LNCaP clone FGC (cell line): Measurements from ENCODE around the gene BICDL1.

ENCODE experiments used
- DNase-seq: peaks from one replicate; pipeline ENCODE4 v3.0.0-alpha.2; 2011; ENCODE audit warnings: low read depth
- H3K4me3 ChIP-seq: 2 replicates; pipeline ENCODE4 v1.5.1; 2011; ENCODE audit warnings: mild to moderate bottlenecking, low read depth, low read length, control low read depth
- TF ChIP-seq, protein P1 (sequence below): IDR thresholded peaks from 2 replicates; pipeline ENCODE4 v1.5.1; 2012; ENCODE audit warnings: mild to moderate bottlenecking; ENCODE audit not compliant: control insufficient read depth, insufficient read depth; ENCODE audit errors: extremely low read depth

The BICDL1 gene

DNA sequence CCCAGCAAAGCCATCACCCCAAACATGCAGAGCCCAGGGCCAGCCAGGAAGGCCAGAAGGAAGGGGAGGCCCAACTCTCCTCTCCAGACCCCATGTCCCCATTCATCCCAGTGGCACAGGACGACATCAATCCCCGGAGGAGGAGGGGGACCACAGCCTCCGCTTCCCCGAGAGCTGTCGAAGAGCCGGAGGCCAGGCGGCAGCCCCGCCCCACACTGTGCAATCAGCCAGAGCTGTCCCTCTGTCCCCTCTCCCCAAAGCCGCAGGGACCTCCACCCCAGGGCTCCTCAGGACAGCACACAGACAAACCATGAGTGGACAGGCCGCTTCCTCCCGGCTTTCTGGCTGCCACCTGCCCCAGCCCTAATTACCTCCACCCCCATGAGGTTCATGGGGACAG, 110.7 kb downstream of the BICDL1 start:
- no peak for DNase-seq
- TF ChIP-seq, protein P1, sequence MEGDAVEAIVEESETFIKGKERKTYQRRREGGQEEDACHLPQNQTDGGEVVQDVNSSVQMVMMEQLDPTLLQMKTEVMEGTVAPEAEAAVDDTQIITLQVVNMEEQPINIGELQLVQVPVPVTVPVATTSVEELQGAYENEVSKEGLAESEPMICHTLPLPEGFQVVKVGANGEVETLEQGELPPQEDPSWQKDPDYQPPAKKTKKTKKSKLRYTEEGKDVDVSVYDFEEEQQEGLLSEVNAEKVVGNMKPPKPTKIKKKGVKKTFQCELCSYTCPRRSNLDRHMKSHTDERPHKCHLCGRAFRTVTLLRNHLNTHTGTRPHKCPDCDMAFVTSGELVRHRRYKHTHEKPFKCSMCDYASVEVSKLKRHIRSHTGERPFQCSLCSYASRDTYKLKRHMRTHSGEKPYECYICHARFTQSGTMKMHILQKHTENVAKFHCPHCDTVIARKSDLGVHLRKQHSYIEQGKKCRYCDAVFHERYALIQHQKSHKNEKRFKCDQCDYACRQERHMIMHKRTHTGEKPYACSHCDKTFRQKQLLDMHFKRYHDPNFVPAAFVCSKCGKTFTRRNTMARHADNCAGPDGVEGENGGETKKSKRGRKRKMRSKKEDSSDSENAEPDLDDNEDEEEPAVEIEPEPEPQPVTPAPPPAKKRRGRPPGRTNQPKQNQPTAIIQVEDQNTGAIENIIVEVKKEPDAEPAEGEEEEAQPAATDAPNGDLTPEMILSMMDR, result no peak
- no peak overlapping the region for H3K4me3 ChIP-seq

DNA sequence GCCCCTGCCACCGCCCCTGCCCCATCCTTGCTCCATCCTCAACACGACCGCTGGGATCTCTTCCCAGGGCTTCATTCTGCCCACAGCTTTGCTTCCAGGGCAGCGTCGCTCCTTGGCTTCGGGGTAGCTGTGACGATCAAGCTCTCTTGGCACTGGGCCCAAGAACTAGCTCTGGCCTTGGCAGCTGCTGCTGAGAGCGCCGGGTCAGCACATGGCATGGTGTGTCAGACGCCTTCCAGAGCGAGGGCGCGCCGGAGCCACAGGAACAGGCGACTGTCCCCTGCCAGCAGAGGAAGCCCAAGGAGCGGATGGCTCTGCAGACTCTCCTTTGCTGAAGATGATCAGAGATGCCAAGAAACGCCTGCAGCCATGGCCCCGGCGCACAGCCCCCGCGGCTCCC, 111.6 kb downstream of the BICDL1 start:
- TF ChIP-seq, protein P1, result no peak
- DNase-seq, result peak; percentile 50
- peak overlapping the region; percentile 17 for H3K4me3 ChIP-seq

DNA sequence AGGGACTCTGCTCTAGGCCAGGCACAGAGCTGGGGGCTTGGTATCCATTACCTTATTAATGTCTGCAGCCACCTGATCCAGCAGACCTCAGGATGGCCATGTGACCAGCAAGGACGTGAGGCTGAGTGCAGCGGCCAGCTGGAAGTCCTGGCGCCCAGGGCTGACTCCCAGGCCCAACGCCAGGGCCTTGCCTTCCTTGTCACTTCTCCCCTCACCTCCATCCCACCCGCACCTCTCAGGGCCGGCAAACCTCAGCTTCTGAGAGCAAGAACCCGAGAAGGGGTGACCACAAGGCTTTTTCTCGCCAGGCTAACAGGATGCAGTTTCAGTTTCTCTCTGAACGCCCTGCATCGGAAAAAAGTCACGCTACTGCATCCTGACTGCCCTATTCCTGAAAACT, 112.1 kb downstream of the BICDL1 start:
- peak overlapping the region; percentile 17 for H3K4me3 ChIP-seq
- TF ChIP-seq, protein P1, result no peak
- peak; percentile 45 for DNase-seq

DNA sequence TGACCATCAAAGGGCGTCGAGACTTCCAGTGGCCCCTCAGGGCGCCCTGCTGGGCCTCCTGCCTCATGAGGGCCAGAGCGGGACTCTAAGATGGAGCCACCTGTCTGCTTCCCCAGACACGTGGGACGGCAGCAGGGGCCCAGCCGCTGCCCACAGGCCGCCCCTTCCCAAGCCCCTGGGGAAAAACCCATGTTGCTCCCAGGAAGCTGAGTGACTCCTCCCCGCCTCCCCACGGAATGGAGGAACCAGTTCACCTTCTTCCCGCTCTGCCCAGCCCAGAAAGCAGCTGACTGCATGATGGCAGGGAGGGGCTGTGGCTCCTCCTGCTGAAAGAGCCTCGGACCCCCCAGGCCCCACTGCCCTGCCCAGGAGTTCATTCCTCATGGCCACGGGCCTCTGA, 112.6 kb downstream of the BICDL1 start:
- TF ChIP-seq, protein P1, result no peak
- DNase-seq, result no peak
- H3K4me3 ChIP-seq, result peak overlapping the region; percentile 17

DNA sequence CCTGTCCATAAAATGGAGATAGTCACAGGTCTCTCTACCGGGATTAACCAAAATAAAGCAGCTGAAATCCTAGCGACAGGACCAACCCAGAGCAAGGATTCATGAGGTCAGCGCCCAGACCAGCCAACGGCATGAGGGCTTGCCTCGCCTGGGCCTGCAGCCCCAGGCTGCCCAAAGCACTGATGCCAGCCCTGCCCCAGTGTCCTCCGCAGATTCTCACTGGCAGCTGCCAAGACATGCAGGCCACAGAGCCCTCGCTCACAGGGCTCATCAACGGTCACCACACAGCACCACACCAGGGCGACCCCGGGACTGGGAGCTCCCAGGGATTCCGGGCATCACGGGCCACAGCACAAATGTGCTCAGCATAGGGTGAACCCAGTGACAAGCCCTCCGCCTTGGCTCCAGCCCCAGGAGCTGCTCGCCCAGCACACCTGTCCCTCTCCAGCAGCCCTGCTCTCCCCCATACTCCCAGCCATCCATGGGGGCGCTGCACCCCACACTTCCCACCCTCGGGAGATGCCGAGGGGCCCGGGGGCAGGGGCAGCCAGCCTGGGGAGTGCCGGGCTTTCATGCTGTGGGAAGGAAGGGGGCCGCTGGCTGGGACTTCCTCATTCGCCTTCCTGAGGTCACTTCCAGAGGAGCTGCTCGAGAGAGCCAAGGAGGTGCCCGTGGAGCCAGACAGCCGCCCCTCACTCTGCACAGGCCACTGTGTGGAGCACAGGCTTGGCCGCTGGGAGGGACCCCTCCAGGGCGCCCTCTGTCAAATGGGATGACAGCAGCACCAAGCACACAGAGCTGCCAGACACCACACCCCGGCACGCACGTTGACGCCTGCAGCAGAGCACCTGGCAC, 113.4 kb downstream of the BICDL1 start:
- no peak for DNase-seq
- H3K4me3 ChIP-seq, result no peak overlapping the region
- TF ChIP-seq, protein P1, result no peak

DNA sequence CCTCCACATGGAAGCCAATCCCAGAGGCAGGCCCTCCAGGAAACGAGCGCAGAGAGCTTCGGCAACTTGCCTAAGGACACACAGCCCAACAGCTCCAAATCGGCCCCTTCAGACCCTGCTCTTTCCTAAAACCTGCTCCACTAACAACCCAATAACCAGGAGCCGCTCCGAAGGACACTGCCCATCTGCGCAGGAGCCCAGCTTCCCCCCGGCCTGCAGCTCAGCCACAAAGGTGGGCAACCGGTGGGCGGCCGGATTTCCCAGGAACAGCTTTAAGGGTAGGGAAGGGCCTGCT, 114.0 kb downstream of the BICDL1 start:
- no peak for DNase-seq
- TF ChIP-seq, protein P1, result no peak
- H3K4me3 ChIP-seq, result no peak overlapping the region

DNA sequence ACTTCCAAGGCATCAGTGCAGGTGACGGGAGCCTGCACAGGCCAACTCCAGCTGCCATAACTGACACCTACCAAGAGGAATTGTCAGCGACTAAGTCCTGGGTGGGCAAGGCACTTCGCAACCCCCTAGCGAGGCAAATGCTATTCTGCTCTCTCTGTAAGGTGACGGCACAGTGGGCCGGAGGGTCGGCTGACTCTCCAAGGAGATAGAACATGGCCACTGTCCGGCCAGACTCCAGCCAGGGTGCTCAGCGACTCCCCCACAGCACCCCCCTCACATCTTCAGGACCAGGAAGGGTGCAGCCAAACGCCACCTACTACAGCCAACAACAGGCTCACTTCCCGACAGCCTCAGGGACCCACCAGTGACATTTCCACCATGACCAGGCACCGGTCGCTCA, 114.3 kb downstream of the BICDL1 start:
- TF ChIP-seq, protein P1, result no peak
- no peak for DNase-seq
- H3K4me3 ChIP-seq, result no peak overlapping the region
